ENCODE measurements around the gene ESRRB.

- TF ChIP-seq, protein P1, sequence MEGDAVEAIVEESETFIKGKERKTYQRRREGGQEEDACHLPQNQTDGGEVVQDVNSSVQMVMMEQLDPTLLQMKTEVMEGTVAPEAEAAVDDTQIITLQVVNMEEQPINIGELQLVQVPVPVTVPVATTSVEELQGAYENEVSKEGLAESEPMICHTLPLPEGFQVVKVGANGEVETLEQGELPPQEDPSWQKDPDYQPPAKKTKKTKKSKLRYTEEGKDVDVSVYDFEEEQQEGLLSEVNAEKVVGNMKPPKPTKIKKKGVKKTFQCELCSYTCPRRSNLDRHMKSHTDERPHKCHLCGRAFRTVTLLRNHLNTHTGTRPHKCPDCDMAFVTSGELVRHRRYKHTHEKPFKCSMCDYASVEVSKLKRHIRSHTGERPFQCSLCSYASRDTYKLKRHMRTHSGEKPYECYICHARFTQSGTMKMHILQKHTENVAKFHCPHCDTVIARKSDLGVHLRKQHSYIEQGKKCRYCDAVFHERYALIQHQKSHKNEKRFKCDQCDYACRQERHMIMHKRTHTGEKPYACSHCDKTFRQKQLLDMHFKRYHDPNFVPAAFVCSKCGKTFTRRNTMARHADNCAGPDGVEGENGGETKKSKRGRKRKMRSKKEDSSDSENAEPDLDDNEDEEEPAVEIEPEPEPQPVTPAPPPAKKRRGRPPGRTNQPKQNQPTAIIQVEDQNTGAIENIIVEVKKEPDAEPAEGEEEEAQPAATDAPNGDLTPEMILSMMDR (IDR thresholded peaks at IDR 0.05), result no peak
- no peak for TF ChIP-seq EP300 (IDR thresholded peaks at IDR 0.05)
These were observed 121.9 kb downstream of the ESRRB start for GRCh38 chr14:76497550-76498462.

Data from stomach (tissue), 4 donors.